ENCODE data around the gene FAM50A. TPM values are rescaled to one million over a fixed set of nuclear protein-coding genes. Genes with fewer than 3 reads are reported as not detected.

The FAM50A gene
- total RNA-seq, 2 experiments from 2014 or later: 30.8 to 55.1 TPM

DNA sequence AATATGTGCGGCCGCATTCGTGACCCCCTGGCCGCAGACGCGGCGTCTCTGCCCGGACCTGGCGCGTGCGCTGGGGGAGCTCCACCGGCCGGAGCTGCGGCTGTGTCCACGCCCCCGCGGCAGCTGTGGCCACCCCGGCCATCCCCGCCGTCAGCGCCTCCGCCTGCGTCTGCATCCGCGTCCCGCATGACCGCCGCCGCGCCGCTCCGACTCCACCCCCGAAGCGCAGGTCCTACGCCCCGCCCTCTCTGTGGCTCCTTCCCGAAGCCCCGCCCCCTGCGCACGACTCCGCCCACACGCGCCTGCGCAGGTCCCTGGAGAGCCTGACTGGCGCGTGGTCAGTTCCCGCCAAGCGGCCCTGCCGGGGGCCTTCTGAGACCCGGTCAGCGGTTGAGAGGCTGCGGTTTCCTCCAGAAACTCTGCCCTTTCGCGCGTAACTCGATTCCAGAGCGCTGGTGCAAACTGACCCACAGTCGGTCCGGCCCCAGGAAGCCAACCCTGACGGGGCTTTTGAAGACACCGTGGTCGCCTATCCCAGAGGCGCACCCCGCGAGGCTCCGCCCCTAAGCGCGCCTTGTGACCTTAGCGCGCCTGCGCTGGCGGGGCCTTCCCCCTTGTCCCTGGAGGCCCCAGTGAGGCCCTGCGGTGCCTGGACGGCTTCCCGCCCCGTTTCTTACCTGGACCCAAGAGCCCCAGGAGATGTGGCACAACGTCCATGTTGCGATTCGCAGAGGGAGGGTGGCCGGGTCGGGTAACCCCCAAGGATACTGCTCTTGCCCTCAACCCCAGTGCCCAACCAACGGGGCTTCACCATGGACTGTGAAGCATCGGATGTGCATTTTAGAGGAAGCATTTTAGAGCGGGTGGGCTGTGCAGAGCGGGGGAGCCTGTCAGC lies 35.0 kb downstream of the FAM50A start, which contains the start of gene LAGE3:
Gene LAGE3, minus strand, starts transcription at position 554 of the 895 bp plus-strand sequence. Its CDS starts 366 bp downstream, at position 188.
- no peak for TF ChIP-seq EZH2phosphoT487 (IDR thresholded peaks at IDR 0.05; ENCODE audit: borderline replicate concordance, low read depth, low read length)
- TF ChIP-seq, protein P1, sequence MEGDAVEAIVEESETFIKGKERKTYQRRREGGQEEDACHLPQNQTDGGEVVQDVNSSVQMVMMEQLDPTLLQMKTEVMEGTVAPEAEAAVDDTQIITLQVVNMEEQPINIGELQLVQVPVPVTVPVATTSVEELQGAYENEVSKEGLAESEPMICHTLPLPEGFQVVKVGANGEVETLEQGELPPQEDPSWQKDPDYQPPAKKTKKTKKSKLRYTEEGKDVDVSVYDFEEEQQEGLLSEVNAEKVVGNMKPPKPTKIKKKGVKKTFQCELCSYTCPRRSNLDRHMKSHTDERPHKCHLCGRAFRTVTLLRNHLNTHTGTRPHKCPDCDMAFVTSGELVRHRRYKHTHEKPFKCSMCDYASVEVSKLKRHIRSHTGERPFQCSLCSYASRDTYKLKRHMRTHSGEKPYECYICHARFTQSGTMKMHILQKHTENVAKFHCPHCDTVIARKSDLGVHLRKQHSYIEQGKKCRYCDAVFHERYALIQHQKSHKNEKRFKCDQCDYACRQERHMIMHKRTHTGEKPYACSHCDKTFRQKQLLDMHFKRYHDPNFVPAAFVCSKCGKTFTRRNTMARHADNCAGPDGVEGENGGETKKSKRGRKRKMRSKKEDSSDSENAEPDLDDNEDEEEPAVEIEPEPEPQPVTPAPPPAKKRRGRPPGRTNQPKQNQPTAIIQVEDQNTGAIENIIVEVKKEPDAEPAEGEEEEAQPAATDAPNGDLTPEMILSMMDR (conservative IDR thresholded peaks at IDR 0.05; ENCODE audit: low read length): no peak
- no peaks in the 10 kb centered on the region for H3K79me2 ChIP-seq (ENCODE audit: insufficient read depth, low read depth, low read length)
- BruUV-seq (replicated peaks): no TSS peak
- H4K20me1 ChIP-seq (ENCODE audit: insufficient read depth, low read length): no peaks in the 10 kb centered on the region
- ChIA-PET CTCF (ENCODE audit: unreplicated experiment) (interaction anchor here (0.9 kb wide), 1 partner anchor 19 kb away, joined by 3 read pairs; no protein-coding TSS in a partner anchor), POLR2A (interaction anchor here (0.5 to 1.5 kb wide), 4 partner anchors 10 to 65 kb away, joined by 3 to 4 read pairs (median 4); no protein-coding TSS in a partner anchor)
- peaks cover 7% of the 10 kb centered on the region for H3K36me3 ChIP-seq (ENCODE audit: insufficient read depth, low read length)
- peaks cover 52% of the 10 kb centered on the region for H3K4me1 ChIP-seq (ENCODE audit: insufficient read depth, low read length, poor library complexity, severe bottlenecking)
- peak within 1 kb of the TSS; percentile 45 for H2AFZ ChIP-seq (ENCODE audit: low read length)
- no peaks in the 10 kb centered on the region for H3K9me2 ChIP-seq (ENCODE audit: insufficient read depth, low read length)
- peak within 1 kb of the TSS; percentile 83 for H3K27ac ChIP-seq (ENCODE audit: low read depth, low read length, poor library complexity, severe bottlenecking)
- peak; percentile 92 for DNase-seq (ENCODE audit: low spot score)
- peak within 1 kb of the TSS; percentile 80 for H3K4me3 ChIP-seq (ENCODE audit: low read depth, low read length, poor library complexity, severe bottlenecking)
- peak within 1 kb of the TSS; percentile 84 for H3K4me2 ChIP-seq (ENCODE audit: low read length)
- H3K9me3 ChIP-seq (ENCODE audit: low read length): no peaks in the 10 kb centered on the region
- intact Hi-C loops (cut with micrococcal nuclease; ENCODE audit: unreplicated experiment): loop anchor here (5.0 kb wide), 1 partner anchor 38 kb away; the partner anchor contains the start of gene FAM3A

DNA sequence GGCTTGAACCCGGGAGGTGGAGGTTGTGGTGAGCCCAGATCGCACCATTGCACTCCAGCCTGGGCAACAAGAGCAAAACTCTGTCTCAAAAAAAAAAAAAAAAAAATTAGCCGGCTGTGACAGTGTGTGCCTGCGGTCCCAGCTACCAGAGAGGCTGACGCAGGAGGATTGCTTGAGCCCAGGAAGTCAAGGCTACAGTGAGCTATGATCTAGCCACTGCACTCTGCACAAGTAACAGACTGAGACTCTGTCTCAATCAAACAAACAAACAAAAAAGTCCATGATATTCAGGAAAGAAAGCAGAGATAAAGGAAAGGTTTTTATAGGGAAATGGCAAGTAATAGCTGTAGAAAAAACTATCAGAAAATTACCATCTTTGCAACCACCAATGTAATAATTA lies 37.3 kb downstream of the FAM50A start:
- peak overlapping the region; percentile 53 for H3K4me2 ChIP-seq (ENCODE audit: low read length)
- no peak overlapping the region for H3K4me3 ChIP-seq (ENCODE audit: low read depth, low read length, poor library complexity, severe bottlenecking)
- H3K9me3 ChIP-seq (ENCODE audit: low read length): no peaks in the 10 kb centered on the region
- peak; percentile 43 for DNase-seq (ENCODE audit: low spot score)
- POLR2A ChIA-PET: interaction anchor here (0.7 to 3.2 kb wide), 5 partner anchors 9 to 555 kb away, joined by 3 to 26 read pairs (median 3); partner anchors contain the start of genes ARHGAP4 and SLC10A3
- peaks cover 68% of the 10 kb centered on the region for H3K4me1 ChIP-seq (ENCODE audit: insufficient read depth, low read length, poor library complexity, severe bottlenecking)
- peaks cover 16% of the 10 kb centered on the region for H3K79me2 ChIP-seq (ENCODE audit: insufficient read depth, low read depth, low read length)
- peak overlapping the region; percentile 78; the same call in 1 of the 2 replicates for H2AFZ ChIP-seq (ENCODE audit: low read length)
- H3K36me3 ChIP-seq (ENCODE audit: insufficient read depth, low read length): peaks cover 23% of the 10 kb centered on the region
- H3K9me2 ChIP-seq (ENCODE audit: insufficient read depth, low read length): no peaks in the 10 kb centered on the region
- H4K20me1 ChIP-seq (ENCODE audit: insufficient read depth, low read length): no peaks in the 10 kb centered on the region
- no TSS peak for BruUV-seq (replicated peaks)
- CTCF ChIA-PET (ENCODE audit: unreplicated experiment): no interaction called here
- no peak for TF ChIP-seq EZH2phosphoT487 (IDR thresholded peaks at IDR 0.05; ENCODE audit: borderline replicate concordance, low read depth, low read length)
- TF ChIP-seq, protein P1 (conservative IDR thresholded peaks at IDR 0.05; ENCODE audit: low read length): no peak
- H3K27ac ChIP-seq (ENCODE audit: low read depth, low read length, poor library complexity, severe bottlenecking): peak overlapping the region; percentile 58
- intact Hi-C loops (cut with micrococcal nuclease; ENCODE audit: unreplicated experiment): loop anchor here (5.0 kb wide), 1 partner anchor 69 kb away; the partner anchor contains the start of gene TAFAZZIN
